ENCODE results near the gene LYRM4. TPM values are rescaled to one million over a fixed set of nuclear protein-coding genes. Genes with fewer than 3 reads are reported as not detected.

The LYRM4 gene
- total RNA-seq, 6 experiments from 2014 or later = 26.8 to 36.3 (median 30.2) TPM

DNA sequence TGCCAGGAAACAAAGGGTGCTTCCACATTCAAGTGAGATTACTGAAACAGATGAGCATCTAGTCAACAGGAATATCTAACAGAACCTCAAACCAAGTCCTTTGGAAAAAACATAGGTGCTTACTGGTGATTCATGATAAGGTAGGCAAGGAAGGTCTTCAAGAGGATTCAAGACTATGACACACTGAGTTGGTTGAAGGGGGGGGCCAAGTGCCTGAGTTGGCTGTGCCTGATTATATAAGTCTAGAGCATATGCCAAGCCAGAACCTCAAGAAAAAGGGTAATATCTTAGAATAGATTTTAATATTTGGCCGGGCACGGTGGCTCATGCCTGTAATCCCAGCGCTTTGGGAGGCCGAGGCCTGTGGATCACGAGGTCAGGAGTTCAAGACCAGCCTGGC, 63.7 kb downstream of the LYRM4 start:
- no peak overlapping the region for H3K4me3 Mint-ChIP-seq
- no peak for TF ChIP-seq CTCF (IDR thresholded peaks at IDR 0.05)
- no peaks in the 10 kb centered on the region for H3K27me3 Mint-ChIP-seq (ENCODE audit: insufficient read depth)
- H3K9me3 Mint-ChIP-seq = no peaks in the 10 kb centered on the region
- no peak for DNase-seq
- no peak overlapping the region for H3K27ac Mint-ChIP-seq
- 0 out of 2 replicates have a peak, but pooled peaks cover 6% of the 10 kb centered on the region for H3K4me1 Mint-ChIP-seq (ENCODE audit: low read depth)
- no peaks in the 10 kb centered on the region for H3K36me3 Mint-ChIP-seq (ENCODE audit: low read depth)

DNA sequence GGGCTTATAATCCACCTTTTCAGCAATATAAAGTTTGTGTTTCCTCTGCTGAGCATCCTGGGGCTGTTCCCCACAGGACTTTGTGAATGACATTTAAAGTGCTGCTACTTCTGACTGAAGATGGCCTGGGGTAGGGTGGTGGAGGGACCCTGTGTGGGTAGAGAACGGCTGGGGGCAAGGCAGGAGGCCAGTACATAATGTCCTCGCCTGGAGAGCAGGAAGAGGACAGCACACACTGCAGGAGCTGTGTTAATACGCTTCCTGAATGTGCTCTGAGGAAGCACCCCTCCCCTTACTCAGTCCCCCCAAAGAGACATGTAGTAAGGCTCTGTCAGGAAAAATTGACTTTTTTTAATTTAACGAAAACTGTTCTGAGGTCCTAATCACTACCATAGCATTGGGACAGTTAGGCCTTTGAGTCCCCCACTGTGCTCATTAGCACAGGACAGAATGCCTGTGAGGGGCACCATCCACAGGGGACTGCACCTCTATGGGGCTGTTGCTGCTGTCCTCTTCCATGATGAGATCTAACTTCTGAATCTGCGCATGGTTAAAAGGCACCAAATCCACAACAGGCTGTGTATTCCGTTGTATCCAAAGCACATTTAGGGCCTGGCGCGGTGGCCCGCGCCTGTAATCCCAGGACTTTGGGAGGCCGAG, 68.5 kb downstream of the LYRM4 start:
- Mint-ChIP-seq H3K36me3 (ENCODE audit: low read depth) (no peaks in the 10 kb centered on the region), H3K4me1 (ENCODE audit: low read depth) (peaks cover 34% of the 10 kb centered on the region), H3K27ac (peak overlapping the region; percentile 77; the same call in 1 of the 2 replicates), H3K27me3 (ENCODE audit: insufficient read depth) (no peaks in the 10 kb centered on the region; the same call in 1 of the 2 replicates), H3K9me3 (no peaks in the 10 kb centered on the region), H3K4me3 (no peak overlapping the region)
- no peak for DNase-seq
- TF ChIP-seq CTCF (IDR thresholded peaks at IDR 0.05) = no peak

DNA sequence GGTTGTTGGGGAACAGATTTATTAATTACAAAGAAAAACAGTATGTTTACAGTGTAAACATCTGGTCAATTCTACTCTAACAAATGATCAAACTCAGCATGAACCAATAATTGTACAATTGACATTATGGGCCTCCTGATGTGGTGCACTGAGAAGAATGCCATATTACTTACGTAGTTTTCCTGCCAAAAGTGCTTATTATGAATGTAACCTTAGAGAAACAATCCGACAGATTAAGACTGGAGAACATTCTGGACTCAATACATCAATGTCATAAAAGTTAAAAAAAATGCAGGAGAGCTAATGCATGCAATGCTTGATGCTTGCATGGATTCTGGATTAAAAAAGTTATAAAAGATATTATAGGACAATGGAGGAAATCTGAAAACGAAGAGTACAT, 69.0 kb downstream of the LYRM4 start:
- H3K27me3 Mint-ChIP-seq (ENCODE audit: insufficient read depth) = no peaks in the 10 kb centered on the region; the same call in 1 of the 2 replicates
- no peaks in the 10 kb centered on the region for H3K9me3 Mint-ChIP-seq

GRCh38 chr6:5191222-5191621, 69.5 kb downstream of the LYRM4 start:
- no peak for TF ChIP-seq CTCF (IDR thresholded peaks at IDR 0.05)
- Mint-ChIP-seq H3K9me3 (no peaks in the 10 kb centered on the region), H3K27me3 (ENCODE audit: insufficient read depth) (no peaks in the 10 kb centered on the region; the same call in 1 of the 2 replicates), H3K4me1 (ENCODE audit: low read depth) (peaks cover 34% of the 10 kb centered on the region), H3K4me3 (peak overlapping the region; percentile 37; the same call in 1 of the 2 replicates), H3K27ac (peak overlapping the region; percentile 77), H3K36me3 (ENCODE audit: low read depth) (no peaks in the 10 kb centered on the region)
- no peak for DNase-seq

More for the DNA sequence above, 69.0 kb downstream of the LYRM4 start:
- Mint-ChIP-seq H3K4me1 (ENCODE audit: low read depth) (peaks cover 34% of the 10 kb centered on the region), H3K36me3 (ENCODE audit: low read depth) (no peaks in the 10 kb centered on the region), H3K4me3 (no peak overlapping the region), H3K27ac (peak overlapping the region; percentile 77)
- no peak for TF ChIP-seq CTCF (IDR thresholded peaks at IDR 0.05)
- no peak for DNase-seq

DNA sequence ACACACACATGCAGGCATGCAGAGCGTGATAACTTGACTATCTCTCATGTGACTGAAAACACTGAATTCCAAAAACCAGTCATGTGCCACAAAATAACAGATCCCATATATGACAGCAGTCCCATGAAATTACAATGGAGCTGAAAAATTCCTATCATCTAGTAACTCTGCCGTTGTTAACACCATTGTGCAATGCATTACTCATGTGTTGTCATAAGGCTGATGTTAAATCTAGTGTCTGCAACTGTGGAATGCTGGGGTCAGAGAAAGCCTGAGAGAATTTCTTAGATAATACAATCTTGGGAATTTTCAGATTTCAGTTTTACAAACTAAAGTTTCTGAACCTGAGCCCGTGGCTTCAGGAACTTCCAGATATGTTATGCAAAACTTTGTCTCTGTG, 70.2 kb downstream of the LYRM4 start:
- Mint-ChIP-seq H3K4me1 (ENCODE audit: low read depth) (peaks cover 34% of the 10 kb centered on the region), H3K27ac (peak overlapping the region; percentile 77), H3K4me3 (peak overlapping the region; percentile 37; the same call in 1 of the 2 replicates), H3K9me3 (no peaks in the 10 kb centered on the region), H3K36me3 (ENCODE audit: low read depth) (no peaks in the 10 kb centered on the region), H3K27me3 (ENCODE audit: insufficient read depth) (no peaks in the 10 kb centered on the region; the same call in 1 of the 2 replicates)
- no peak for TF ChIP-seq CTCF (IDR thresholded peaks at IDR 0.05)
- DNase-seq = peak; percentile 94
